Tibial nerve (tissue), 4 donors: ENCODE data around the gene TRIP13.

Experiments used
- CTCF ChIP-seq, 5 experiments: fragments of 200-600 bp in 3 of 5; fragments of 450-650 bp in 2 of 5; sonication (generic) in 3 of 5; IDR thresholded peaks; one replicate each; pipeline ENCODE4 v1.5.1; 2016 to 2019; ENCODE audit warnings: antibody characterized with exemption in 5 of 5, mild to moderate bottlenecking in 3 of 5, moderate library complexity in 2 of 5
- EP300 ChIP-seq, 2 donors: sonication (generic); formaldehyde crosslinking; IDR thresholded peaks; one replicate each; pipeline ENCODE4 v1.6.1; 2017; ENCODE audit warnings: antibody characterized with exemption in 2 of 2, mild to moderate bottlenecking in 1 of 2
- POLR2A ChIP-seq, 2 donors: fragments of 450-650 bp; IDR thresholded peaks; one replicate each; pipeline ENCODE4 v1.6.1; 2017; ENCODE audit warnings: antibody characterized with exemption in 2 of 2, mild to moderate bottlenecking in 2 of 2, moderate library complexity in 2 of 2

- TF ChIP-seq EP300 (IDR thresholded peaks at IDR 0.05) (no peak), POLR2A (IDR thresholded peaks at IDR 0.05) (no peak), CTCF (IDR thresholded peaks at IDR 0.05) (no peak)
Observed at GRCh38 chr5:850511-851006, 42.1 kb upstream of the TRIP13 start, which contains the start of gene ZDHHC11.
